Heart right ventricle (tissue), 16 donors: ENCODE data around the gene PKDCC. TPM values are rescaled to one million over a fixed set of nuclear protein-coding genes. Genes with fewer than 3 reads are reported as not detected.
"Not testable (repeated sequence)": the region's sequence is repeated elsewhere in the genome, so short reads cannot be mapped to it uniquely, and the experiment has no call there.

ENCODE experiments used
- ATAC-seq, 8 donors: fragments of 200-7000 bp; cut with Tn5 transposase; one replicate each; pipeline ENCODE4 v1.9.1; 2020; ENCODE audit warnings: mild to moderate bottlenecking in 8 of 8, moderate library complexity in 8 of 8, moderate number of reproducible peaks in 1 of 8
- DNase-seq, 2 donors: peaks; one replicate each; pipeline ENCODE4 v3.0.0-alpha.2; 2020
- H3K27ac ChIP-seq, 10 donors: fragments of 200-600 bp; sonication (generic) in 2 of 10; one replicate each; pipeline versions ENCODE4 v1.5.0 to v1.8.0; 2020 to 2022; ENCODE audit warnings: mild to moderate bottlenecking in 3 of 10
- H3K27me3 ChIP-seq, 7 donors: fragments of 200-600 bp; one replicate each; pipeline ENCODE4 v1.8.0; 2021 to 2022; ENCODE audit warnings: mild to moderate bottlenecking in 2 of 7
- H3K36me3 ChIP-seq, 9 donors: fragments of 200-600 bp; sonication (generic) in 1 of 9; one replicate each; pipeline versions ENCODE4 v1.5.0 to v1.8.0; 2020 to 2022; ENCODE audit warnings: mild to moderate bottlenecking in 2 of 9
- H3K4me1 ChIP-seq, 9 donors: fragments of 200-600 bp; sonication (generic) in 1 of 9; one replicate each; pipeline versions ENCODE4 v1.5.0 to v1.8.0; 2020 to 2022; ENCODE audit warnings: mild to moderate bottlenecking in 4 of 9
- H3K4me3 ChIP-seq, 10 donors: fragments of 200-600 bp; sonication (generic) in 2 of 10; one replicate each; pipeline versions ENCODE4 v1.5.0 to v1.8.0; 2020 to 2022; ENCODE audit warnings: mild to moderate bottlenecking in 7 of 10, moderate library complexity in 2 of 10
- H3K9me3 ChIP-seq, 11 donors: fragments of 200-600 bp in 10 of 11; sonication (generic) in 2 of 11; one replicate each; pipeline versions ENCODE4 v1.5.0 to v1.8.0; 2013 to 2022; ENCODE audit warnings: mild to moderate bottlenecking in 2 of 11, control low read depth in 1 of 11, moderate library complexity in 1 of 11
- CTCF ChIP-seq, 9 donors: fragments of 200-600 bp; sonication (generic) in 2 of 9; IDR thresholded peaks; one replicate each; pipeline versions ENCODE4 v1.5.0 to v1.8.0; 2021 to 2022; ENCODE audit warnings: antibody characterized with exemption in 9 of 9, mild to moderate bottlenecking in 5 of 9, moderate library complexity in 1 of 9
- WGBS, 2 donors: extraction: QIAGEN DNeasy Blood & Tissue Kit; methylation state at CpG; one replicate each; pipeline ENCODE4 v1.1.7; 2013; ENCODE audit warnings: inconsistent platforms in 1 of 2; 5-methylcytosine and 5-hydroxymethylcytosine counted together
- intact Hi-C, 10 donors: fragments of 100-400 bp; cut with DNase I; formaldehyde crosslinking; loops; one replicate each; pipeline versions ENCODE4 v1.11.1 to v1.14.2; 2022
- polyA plus RNA-seq, 2 donors: library from polyadenylated mRNA; stranded (reverse); fragments of 200-250 nt; gene quantifications; one replicate each; pipeline ENCODE4 v1.2.3, GENCODE V29; 2013
- total RNA-seq, 10 donors: library from RNA; stranded (reverse); fragmentation: NEBNext Ultra II Directional in 3 of 10; extraction: Animal tissue kit (Norgen Biotek cat#: 25700) in 3 of 10; gene quantifications; one replicate each; pipeline versions ENCODE4 v1.2.1 to v1.2.4, GENCODE V29; 2021 to 2023
- donor health status: Arrhythmogenic right ventricular cardiomyopathy.
- donor health status: ischemic (EF 13 %, LVEDD 7.1; RV severe dilation, severe dysfunction).
- donor health status: healthy with polysubstance abuse.
- donor health status: DM: no; HTN: yes; CAD: no.
- donor health status: DM: no; HTN: no; CAD: no.
- donor health status: ischemic (EF 25% LVEDD 6.9; RV normal size, moderate dysfunction).
- donor health status: ischemic (EF 25% LVEDD 5.7; RV mildly dilated, moderate dysfunction).
- donor health status: healthy.
- donor health status: DM: yes; HTN: yes; CAD: no.
- donor health status: Ischemic cardiomyopathy.
- donor health status: ischemic (EF 35%, LVEDD 5.7; RV mildly dilated, moderate dysfunction).
- donor health status: nonischemic (EF 11% LVEDD 7.7; RV severe dilation, severe dysfunction).
- donor health status: DM: yes; HTN: yes; CAD: no.
- donor health status: PGD.
- donor health status: ischemic (EF 29% LVEDD 5.4; RV normal size, mild dysfunction).
- donor health status: nonischemic (EF 23%, LVEDD 6.1; RV moderate dilation, normal function).

The PKDCC gene
- total and polyA plus RNA-seq, 12 donors, result 25.1 to 263 (median 51.4) TPM

GRCh38 chr2:42063431-42064171 lies 15.8 kb downstream of the PKDCC start:
- no peak for DNase-seq
- 63 to 65% methylated on average over 5 of the region's 5 CpGs for WGBS, 2 donors
- ATAC-seq, result no peak
- H3K4me1 ChIP-seq, result peaks cover 5 to 43% (median 30%) of the 10 kb centered on the region in 9 donors
- H3K4me3 ChIP-seq, result no peak overlapping the region
- TF ChIP-seq CTCF (IDR thresholded peaks at IDR 0.05), result no peak
- no peak overlapping the region for H3K27ac ChIP-seq
- no peaks in the 10 kb centered on the region for H3K27me3 ChIP-seq
- H3K36me3 ChIP-seq, result peaks cover 0 to 17% (median 11%) of the 10 kb centered on the region in 9 donors
- peaks cover 0 to 2% (median 0%) of the 10 kb centered on the region in 11 donors for H3K9me3 ChIP-seq
- intact Hi-C loops, result no loop called here

GRCh38 chr2:42064417-42064942 lies 16.7 kb downstream of the PKDCC start:
- H3K27ac ChIP-seq, result no peak overlapping the region
- TF ChIP-seq CTCF (IDR thresholded peaks at IDR 0.05), result no peak
- no peaks in the 10 kb centered on the region for H3K27me3 ChIP-seq
- WGBS, 2 donors, result 63 to 66% methylated on average over 8 of the region's 8 CpGs
- no peak overlapping the region for H3K4me3 ChIP-seq
- H3K4me1 ChIP-seq, result peaks cover 5 to 38% (median 26%) of the 10 kb centered on the region in 9 donors
- H3K36me3 ChIP-seq, result peaks cover 0 to 8% (median 3%) of the 10 kb centered on the region in 9 donors
- intact Hi-C loops, result no loop called here
- H3K9me3 ChIP-seq, result peaks cover 0 to 2% (median 0%) of the 10 kb centered on the region in 11 donors
- no peak for DNase-seq
- ATAC-seq, result no peak

DNA sequence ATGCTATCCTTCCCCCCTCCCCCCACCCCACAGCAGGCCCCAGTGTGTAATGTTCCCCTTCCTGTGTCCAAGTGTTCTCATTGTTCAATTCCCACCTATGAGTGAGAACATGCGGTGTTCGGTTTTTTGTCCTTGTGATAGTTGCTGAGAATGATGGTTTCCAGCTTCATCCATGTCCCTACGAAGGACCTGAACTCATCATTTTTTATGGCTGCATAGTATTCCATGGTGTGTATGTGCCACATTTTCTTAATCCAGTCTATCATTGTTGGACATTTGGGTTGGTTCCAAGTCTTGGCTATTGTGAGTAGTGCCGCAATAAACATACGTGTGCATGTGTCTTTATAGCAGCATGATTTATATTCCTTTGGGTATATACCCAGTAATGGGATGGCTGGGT lies 17.9 kb downstream of the PKDCC start:
- ATAC-seq, H3K9me3 ChIP-seq, DNase-seq, H3K4me3 ChIP-seq, intact Hi-C loops, H3K36me3 ChIP-seq, H3K27me3 ChIP-seq, H3K27ac ChIP-seq: not testable (repeated sequence)
- H3K4me1 ChIP-seq, result peaks cover 0 to 25% (median 14%) of the 10 kb centered on the region in 9 donors
- WGBS, 2 donors, result 94 to 96% methylated on average over 5 of the region's 5 CpGs

DNA sequence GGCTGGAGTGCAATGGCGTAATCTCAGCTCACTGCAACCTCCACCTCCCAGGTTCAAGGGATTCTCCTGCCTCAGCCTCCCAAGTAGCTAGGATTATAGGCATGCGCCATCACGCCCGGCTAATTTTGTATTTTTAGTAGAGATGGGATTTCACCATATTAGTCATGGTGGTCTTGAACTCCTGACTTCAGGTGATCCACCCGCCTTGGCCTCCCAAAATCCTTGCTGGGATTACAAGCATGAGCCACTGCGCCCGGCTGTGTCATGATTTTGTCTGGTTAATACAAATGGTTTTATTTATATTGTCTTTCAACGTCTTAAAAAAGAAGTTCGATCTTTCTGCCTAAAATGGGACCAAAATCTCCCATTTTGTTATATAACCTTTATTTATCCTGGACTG lies 19.2 kb downstream of the PKDCC start:
- intact Hi-C loops, H3K9me3 ChIP-seq, H3K36me3 ChIP-seq, H3K27me3 ChIP-seq, DNase-seq, H3K4me3 ChIP-seq, ATAC-seq, H3K27ac ChIP-seq: not testable (repeated sequence)
- peaks cover 0 to 20% (median 9%) of the 10 kb centered on the region in 9 donors for H3K4me1 ChIP-seq
- WGBS, 2 donors, result 96 to 99% methylated on average over 9 of the region's 9 CpGs

- peaks cover under 1 to 25% (median 14%) of the 10 kb centered on the region in 9 donors for H3K4me1 ChIP-seq
- no peak overlapping the region for H3K4me3 ChIP-seq
- no peaks in the 10 kb centered on the region for H3K36me3 ChIP-seq
- H3K27me3 ChIP-seq, result no peaks in the 10 kb centered on the region
- ATAC-seq (no peak), DNase-seq (no peak)
- peaks cover 0 to 2% (median 0%) of the 10 kb centered on the region in 11 donors for H3K9me3 ChIP-seq
- 88 to 94% methylated on average over 8 of the region's 8 CpGs for WGBS, 2 donors
- intact Hi-C loops, result no loop called here
- TF ChIP-seq CTCF (IDR thresholded peaks at IDR 0.05), result no peak
- H3K27ac ChIP-seq, result no peak overlapping the region
Observed at GRCh38 chr2:42067521-42067920, 19.7 kb downstream of the PKDCC start.
